ENCODE data around the gene ITCH.
"Not testable (repeated sequence)": the region's sequence is repeated elsewhere in the genome, so short reads cannot be mapped to it uniquely, and the experiment has no call there.

The ITCH gene

DNA sequence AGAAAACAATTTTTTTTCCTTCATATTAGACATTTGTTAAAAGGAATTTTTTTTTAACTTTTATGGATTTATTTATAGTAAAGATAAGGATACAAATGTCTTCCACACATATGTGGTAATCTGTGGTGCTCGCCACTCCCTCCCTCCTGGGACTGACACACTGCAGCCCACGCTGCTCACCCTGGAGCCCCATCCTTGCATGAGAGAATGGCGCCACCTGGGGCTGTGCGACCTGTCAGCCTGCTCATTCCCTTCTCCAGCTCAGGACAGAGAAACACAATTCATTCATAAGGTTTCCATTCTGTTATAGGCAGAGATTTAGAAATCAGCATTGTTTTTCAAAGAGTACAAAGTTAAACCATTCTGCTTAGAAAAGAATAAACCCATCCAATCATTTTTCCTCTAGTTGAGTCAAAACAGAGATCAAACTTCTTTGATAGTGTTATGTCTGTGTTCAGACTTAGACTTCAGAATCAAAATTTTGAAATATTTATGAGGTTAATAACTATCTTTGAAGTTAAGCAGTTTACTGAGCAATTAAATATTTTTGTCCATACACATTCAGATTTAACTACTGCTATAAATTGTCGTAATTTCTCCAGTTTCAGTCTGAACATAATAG lies 110.3 kb downstream of the ITCH start:
- DNase-seq, result no peak

DNA sequence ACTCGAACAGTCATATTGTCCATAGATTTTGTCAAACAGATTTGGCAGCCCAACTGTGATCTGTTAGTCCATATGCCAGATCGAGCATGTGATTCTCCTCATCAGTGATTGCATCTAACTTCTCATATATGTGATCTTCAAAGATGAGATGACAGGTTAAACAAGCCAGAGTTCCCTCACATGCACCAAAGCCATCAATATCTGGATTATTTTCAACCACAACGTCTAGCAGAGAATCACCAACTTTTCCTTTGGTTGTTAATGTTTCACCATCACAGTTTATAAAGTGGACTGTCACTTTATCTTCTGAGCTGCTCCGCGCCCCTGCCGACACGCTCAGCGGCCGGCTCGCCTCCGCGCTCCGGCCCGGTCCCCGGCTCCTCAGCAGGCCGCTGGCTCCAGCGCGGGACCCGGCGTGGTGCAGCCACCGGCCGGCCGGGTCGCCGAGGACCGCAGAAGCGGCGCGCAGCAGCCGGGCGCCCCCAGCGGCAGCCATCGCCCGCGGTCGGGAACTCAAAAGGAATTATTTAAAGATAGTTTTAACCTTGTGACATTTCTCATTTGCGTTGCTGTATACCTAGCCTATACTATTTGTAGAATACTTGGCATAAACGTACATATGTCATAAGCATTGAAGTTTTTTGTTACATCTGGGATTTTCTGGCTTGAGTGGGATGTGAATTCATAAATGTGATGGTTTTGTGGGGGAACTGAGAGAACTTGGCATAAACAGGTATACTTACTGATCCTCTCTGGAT lies 113.1 kb downstream of the ITCH start:
- DNase-seq, result no peak

DNA sequence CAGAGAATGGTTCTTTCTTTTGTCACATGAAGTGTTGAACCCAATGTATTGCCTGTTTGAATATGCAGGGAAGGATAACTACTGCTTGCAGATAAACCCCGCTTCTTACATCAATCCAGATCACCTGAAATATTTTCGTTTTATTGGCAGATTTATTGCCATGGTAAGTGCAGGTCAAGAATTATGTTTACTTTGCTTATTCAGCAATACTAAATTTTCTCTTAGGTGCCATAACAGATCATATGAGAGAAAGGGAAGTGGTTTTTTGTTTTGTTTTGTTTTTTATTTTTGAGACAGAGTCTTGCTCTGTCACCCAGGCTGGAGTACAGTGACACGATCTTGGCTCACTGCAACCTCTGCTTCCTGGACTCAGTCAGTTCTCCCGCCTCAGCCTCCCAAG lies 116.6 kb downstream of the ITCH start:
- DNase-seq, result no peak

DNA sequence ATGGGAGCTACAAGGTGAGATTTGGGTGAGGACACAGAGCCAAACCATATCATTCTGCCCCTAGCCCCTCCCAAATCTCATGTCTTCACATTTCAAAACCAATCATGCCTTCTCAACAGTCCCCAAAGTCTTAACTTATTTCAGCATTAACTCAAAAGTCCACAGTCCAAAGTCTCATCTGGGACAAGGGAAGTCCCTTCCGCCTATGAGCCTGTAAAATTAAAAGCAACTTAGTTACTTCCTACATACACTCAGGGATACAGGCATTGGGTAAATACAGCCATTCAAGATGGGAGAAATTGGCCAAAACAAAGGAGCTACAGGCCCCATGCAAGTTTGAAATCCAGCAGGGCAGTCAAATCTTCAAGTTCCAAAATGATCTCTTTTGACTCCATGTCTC lies 119.1 kb downstream of the ITCH start:
- DNase-seq, result not testable (repeated sequence)

DNA sequence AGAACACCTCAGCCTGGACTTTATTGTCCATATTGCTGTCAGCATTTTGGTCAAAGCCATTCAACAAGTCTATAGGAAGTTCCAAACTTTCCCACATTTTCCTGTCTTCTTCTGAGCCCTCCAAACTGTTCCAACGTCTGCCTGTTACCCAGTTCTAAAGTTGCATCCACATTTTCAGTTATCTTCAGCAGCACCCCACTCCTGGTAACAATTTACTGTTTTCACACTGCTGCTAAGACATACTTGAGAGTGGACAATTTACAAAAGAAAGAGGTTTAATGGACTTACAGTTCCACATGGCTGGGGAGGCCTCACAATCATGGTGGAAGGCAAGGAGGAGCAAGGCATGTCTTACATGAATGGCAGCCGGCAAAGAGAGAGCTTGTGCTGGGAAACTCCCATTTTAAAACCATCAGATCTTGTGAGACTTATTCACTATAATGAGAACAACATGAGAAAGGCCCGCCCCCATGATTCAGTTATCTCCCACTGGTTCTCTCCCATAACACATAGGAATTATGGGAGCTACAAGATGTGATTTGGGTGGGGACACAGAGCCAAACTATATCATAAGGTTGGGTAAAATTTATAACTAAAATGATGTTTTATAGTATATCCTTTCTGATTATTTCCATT lies 120.6 kb downstream of the ITCH start:
- DNase-seq, result not testable (repeated sequence)

DNA sequence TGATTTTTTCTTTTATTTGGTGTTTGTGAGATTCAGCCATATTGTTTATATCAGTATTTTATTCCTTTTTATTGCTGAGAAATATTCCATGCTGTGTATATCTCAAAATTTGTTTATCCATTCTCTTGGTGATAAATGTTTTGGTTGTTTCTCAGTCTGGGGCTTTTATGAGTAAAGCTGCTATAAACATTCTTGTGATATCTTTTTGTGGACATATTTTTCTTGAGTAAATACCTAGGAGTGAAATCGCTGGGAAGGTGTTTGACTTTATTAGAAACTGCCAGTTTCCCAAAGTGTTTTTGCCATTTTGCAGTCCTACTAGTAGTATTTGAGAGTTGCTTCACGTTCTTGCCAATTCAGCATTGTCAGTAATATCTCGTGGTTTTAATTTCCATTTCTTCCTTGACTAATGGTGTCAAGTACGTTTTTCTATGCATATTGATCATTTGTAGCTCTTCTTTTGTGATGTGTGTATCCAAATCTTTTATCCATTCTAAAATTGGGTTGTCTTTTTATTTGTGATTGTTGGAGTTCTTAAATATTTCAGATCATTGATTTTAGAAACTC lies 122.1 kb downstream of the ITCH start:
- DNase-seq, result no peak

DNA sequence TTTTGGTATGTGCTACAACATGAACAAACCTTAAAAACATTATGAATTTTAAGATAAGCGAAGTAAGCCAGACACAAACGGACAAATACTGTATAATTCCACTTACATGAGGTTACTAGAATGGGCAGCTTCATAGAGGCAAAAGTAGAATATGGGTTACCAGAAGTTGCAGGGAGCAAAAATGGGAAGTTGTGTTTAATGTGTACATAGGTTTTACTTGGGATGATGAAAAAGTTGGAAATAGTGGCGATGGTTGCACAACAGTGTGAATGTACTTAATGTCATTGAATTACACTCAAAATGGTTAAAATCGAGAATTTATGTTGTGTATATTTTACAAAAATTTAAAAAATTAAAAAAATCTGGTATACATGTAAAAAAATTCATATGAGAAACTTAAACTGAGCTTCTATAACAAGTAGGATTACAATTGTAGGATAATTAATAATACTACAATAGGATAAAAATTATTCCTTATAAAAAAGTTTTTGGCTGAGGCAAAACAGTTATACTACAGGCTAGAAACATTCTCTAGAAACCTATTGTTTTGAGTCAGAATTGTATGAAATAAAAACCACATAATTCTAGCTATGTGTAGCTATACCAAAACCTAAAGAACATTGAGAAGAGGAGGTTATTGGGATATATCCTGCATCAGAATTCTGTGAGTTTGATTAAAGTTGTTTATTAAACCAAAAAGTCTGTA lies 128.3 kb downstream of the ITCH start:
- no peak for DNase-seq

DNA sequence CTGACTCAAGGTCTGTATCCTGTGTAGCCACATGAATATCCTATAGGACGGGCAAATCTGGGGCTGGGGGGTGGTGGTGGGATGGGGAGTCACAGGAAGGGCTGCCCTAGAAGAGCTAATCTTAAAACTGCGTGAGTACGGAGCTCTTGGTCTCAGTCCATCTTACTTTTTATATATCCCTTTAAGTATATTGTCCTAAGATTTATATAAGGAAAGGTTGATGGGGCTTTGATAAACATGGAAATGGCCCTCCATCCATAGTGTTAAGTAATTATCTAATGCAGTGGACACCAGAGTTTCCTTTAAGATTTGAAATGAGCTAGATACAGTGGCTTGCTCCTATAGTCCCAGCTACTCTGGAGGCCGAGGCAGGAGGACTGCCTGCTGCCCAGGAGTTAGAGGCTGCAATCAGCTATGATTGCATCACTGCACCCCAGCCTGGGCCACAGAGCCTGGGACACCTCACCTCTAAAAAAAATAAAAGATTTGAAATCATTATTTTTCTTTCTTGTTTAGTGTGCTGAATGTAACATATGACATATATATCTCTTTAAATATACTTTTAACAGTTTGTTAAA lies 128.9 kb downstream of the ITCH start:
- DNase-seq, result no peak

DNA sequence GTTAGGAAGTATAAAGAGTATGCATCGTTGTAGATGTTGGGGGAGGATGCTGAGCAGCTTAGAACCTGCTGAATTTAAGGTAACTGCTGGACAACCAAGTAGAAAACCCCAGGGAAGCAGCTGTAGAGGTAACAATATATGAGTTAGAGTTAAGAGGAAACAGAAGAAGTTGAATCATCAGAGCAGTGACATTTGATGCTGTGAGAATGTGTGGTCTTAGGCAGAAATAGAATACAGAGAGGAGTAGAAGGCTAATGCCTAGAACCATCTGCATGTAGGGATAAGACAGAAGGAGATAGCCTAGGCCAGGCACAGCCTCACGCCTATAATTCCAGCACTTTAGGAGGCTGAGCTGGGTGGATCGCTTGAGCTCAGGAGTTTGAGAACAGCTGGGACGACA lies 130.6 kb downstream of the ITCH start:
- no peak for DNase-seq

DNA sequence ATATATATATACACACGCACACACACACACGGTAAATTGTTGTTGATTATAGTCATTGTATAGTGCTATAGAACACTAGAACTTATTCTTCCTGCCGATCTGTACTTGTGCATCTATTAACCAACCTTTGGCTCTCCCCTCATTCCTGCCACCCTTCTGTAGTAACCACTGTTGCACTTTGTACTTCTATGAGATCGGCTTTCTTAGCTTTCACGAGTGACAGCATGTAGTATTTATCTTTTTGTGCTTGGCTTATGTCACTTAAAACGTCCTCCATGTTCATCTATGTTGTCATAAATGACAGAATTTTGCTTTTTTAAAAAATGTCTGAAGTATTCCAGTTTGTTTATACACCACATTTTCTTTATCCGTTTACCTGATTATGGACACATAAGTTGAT lies 132.2 kb downstream of the ITCH start:
- DNase-seq, result no peak

DNA sequence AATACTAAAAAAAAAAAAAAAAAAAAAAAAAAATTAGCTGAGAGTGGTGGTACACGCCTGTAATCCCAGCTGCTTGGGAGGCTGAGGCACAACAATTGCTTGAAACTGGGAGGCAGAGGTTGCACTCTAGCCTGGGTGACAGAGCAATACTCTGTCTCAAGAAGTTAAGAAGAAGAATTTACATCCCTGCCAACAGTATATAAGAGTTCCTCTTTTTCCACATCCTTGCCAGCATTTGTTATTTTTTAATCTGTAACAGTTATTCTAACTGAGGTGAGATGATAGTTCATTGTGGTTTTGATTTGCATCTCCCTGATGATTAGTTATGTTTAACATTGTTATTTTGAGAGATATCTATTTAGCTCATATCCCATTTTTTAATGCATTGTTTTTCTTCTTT lies 132.8 kb downstream of the ITCH start:
- DNase-seq, result no peak

DNA sequence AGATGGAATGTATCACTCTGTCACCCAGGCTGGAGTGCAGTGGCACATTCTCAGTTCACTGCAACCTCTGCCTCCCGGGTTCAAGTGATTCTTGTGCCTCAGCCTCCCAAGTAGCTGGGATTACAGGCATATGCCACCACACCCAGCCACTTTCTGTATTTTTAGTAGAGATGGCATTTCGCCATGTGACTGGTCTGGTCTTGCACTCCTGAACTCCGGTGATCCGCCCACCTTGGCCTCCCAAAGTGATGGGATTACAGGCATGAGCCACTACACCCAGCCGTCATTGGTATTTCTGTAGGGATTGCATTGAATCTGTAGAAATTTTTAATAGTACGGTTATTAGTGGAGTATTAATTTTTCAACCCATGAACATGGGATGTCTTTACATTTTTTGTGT lies 134.5 kb downstream of the ITCH start:
- not testable (repeated sequence) for DNase-seq

DNA sequence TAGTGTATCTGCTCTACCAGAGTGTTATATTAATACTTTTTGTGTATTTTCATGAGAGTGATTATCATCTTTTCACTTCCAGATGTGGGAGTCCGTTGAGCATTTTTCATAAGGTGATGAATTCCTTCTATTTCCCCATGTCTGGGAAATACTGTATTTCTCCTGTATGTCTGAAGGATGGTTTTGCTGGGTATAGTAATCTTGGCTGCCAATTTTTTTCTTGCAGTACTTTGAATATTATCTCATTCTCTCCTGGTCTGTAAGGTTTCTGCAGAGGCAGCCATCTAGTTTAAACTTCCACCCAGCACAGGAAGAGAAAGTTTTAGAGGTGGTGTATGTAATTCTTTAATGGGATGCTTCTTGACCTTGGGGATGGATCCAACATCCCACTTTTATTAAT lies 137.8 kb downstream of the ITCH start:
- no peak for DNase-seq

DNA sequence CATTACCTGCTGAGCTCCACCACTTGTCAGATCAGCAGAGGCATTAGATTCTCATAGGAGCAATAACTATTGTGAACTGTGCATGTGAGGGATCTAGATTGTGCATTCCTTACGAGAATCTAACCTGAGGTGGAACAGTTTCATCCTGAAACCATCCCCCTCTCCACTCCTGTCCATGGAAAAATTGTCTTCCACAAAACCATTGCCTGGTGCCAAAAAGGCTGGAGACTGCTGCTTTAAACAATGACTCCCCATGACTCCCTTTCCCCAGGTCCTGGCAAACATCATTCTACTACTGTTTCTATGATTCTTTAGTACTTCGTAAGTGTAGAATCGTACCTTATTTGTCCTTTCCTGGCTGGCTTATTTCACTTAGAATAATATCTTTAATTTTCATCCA lies 143.4 kb downstream of the ITCH start:
- DNase-seq, result no peak

DNA sequence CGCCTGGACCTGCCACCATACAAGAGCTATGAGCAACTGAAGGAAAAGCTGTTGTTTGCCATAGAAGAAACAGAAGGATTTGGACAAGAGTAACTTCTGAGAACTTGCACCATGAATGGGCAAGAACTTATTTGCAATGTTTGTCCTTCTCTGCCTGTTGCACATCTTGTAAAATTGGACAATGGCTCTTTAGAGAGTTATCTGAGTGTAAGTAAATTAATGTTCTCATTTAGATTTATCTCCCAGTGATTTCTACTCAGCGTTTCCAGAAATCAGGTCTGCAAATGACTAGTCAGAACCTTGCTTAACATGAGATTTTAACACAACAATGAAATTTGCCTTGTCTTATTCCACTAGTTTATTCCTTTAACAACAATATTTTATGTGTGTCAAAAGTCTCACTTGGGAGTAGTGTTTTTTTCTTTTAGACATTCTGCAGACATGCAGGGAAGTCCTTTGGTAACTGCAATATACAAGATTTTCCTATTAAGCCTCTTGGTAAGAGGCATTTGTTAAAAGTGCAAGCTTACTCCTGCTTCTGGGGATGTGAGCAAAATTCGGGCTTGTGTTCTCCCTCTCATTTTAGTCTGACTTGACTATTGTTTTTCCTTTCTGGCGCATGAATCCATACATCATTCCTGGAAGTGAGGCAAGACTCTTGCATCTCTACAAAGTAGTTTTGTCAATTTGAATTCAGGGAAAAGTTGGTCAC lies 144.8 kb downstream of the ITCH start:
- no peak for DNase-seq

DNA sequence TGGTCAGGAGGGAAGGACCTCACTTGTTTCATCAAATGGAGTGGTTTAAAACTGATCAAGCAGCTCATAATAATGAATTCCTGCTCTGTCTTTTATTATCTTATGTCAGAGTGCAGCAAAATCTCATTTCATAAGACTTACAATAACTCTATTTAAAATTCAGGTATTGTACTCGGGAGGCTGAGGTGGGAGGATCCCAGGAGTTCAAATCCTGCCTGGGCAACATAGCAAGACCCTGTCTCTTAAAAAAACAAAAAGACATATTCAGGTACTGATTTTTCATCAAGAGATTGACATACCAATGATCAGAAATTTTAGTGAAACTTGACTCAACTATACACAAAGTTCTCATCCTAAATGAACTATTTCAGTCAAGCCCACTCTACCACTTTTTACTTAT lies 147.5 kb downstream of the ITCH start:
- DNase-seq, result no peak

DNA sequence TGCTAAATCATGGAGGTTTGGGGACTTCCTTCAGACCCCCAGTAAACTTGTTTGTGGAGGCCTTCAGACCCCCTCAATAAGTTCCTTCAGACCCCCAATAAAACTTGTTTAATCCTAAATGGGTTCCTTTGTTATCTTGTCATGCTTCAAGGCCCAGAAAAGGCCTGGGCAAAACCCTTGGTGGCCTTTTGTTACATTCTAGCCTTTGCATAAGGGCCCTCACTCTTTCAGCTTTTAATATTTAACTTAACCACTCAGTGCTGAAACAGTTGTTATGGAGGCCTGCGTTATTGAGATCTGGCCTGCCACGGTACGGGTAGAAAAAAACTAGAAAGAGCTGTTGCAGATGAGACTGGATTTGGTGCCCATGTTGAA lies 148.8 kb downstream of the ITCH start:
- DNase-seq, result no peak

DNA sequence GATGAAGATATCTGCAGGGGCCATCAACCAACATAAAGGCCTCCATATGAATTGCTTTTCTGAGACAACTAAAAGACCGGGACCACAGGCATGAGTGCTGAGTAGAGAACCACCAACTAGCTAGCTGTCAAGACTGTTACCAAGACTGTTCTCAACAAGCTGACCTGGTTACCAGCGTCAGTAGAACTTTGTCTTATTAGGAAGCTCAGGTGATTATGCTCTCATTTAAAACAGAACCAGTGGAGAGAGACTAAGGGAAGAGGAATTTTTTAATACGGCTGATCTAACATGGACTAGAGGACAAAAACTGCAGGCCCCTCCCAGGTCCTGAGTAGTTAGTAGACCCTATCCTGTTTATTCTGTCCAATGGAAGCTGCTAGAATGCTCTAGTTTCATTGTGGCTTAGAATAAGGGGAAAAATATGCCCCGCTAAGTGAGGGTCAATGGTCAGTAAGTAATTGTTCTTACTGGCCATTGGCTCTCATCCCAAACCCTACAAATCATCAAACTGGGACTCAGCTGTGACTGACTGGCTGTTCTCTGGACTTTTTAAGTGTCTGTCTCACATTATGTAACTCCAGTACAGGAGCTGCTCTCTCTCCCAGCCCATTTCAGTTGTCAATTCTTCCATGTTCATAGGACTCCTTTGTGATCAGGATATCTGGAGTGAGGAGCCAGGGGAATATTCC lies 149.3 kb downstream of the ITCH start:
- no peak for DNase-seq

DNA sequence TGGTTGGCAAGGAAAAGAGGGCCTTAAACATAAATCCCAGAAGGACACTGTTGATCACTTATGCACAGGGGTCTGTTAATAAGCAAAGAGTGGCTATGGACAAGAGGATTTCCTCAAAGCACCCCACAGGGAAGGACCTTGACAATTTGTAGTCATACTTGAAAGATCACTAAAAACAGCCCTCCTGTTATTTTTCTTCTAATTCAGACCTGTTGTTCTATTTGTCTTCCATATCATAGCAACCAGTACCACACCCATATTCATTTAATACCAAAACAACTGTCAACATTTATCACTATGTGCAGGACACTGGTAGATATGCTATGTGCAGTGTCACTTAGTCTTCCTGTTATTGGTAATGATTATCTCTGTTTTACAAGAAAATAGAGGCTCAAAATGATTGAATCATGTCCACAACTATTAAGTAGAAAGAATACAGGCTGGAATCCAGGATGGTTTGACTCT lies 149.9 kb downstream of the ITCH start:
- DNase-seq, result no peak

DNA sequence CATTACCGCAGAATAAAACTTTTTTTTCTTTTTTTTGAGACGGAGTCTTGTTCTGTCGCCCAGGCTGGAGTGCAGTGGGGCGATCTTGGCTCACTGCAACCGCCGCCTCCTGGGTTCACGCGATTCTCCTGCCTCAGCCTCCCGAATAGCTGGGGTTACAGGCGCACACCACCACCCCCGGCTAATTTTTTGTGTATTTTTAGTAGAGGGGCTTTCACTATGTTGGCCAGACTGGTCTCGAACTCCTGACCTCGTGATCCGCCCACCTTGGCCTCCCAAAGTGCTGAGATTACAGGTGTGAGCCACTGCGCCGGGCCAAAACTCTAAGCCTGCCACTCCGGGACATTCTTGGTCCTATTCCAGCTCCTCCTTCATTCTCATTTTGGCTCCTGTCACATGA lies 151.0 kb downstream of the ITCH start:
- DNase-seq, result not testable (repeated sequence)

DNA sequence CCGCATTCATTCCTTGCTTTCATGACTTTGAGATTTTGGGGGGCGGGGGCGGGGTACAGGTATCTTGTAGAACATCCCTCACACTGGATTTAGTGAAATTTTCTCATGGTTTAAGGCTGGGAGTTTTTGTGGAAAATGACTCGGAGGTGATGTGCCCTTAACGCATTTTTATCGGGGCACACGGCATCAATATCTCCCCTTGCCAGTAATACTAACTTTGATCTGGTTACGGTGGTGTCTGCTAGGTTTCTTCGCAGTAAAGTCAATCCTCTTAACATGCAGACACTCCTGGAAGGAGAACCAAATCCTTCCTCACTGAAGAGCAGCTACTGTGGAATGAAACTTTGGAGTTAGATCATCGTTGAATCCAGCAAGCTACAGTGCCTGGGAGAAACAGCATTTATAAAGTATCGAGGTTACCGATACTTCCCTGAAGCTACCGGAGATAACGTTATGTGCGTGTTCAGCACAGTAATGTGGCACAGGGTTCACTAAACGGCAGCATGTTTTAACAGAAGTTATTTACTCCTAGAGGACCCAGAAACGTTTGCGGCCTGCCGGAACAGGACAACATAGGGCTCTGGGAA lies 151.9 kb downstream of the ITCH start:
- DNase-seq, result no peak

Measured in NCI-H1436 treated with DMSO at 0.1 percent for 48 hours (cell line).